DMS153 treated with DMSO at 0.1 percent for 48 hours (cell line): ENCODE data around the gene UBL4B.
"Not testable (repeated sequence)": the region's sequence is repeated elsewhere in the genome, so short reads cannot be mapped to it uniquely, and the experiment has no call there.

Experiments
- DNase-seq: peaks from one replicate; lab custom pipeline; 2025; ENCODE audit not compliant: unreplicated experiment; lab: John Stamatoyannopoulos, UW

The UBL4B gene

GRCh38 chr1:110112143-110112542, at the start of gene UBL4B:
UBL4B (plus strand) TSS chr1:110112443; CDS start chr1:110112535, 92 bp downstream.
- DNase-seq: no peak

- no peak for DNase-seq
Observed at GRCh38 chr1:110062612-110063011, 49.6 kb upstream of the UBL4B start.

- no peak for DNase-seq
Observed at GRCh38 chr1:110063781-110064180, 48.5 kb upstream of the UBL4B start.

- no peak for DNase-seq
Observed at GRCh38 chr1:110064576-110065337, 47.5 kb upstream of the UBL4B start.

- no peak for DNase-seq
Observed at GRCh38 chr1:110065841-110066240, 46.4 kb upstream of the UBL4B start.

- no peak for DNase-seq
Observed at GRCh38 chr1:110067479-110067892, 44.8 kb upstream of the UBL4B start.

GRCh38 chr1:110067893-110068645, 44.2 kb upstream of the UBL4B start:
- DNase-seq: no peak

- DNase-seq: no peak
Observed at GRCh38 chr1:110068646-110069403, 43.4 kb upstream of the UBL4B start.

GRCh38 chr1:110069404-110070281, 42.6 kb upstream of the UBL4B start:
- DNase-seq: no peak

GRCh38 chr1:110070282-110070669, 42.0 kb upstream of the UBL4B start:
- no peak for DNase-seq

- DNase-seq: no peak
Observed at GRCh38 chr1:110070671-110071242, 41.5 kb upstream of the UBL4B start, which contains the start of gene ALX3. ALX3 (minus strand) TSS chr1:110070672; CDS start chr1:110070612, 60 bp downstream.

GRCh38 chr1:110074166-110074565, 38.1 kb upstream of the UBL4B start:
- DNase-seq: no peak

- no peak for DNase-seq
Observed at GRCh38 chr1:110076789-110077500, 35.3 kb upstream of the UBL4B start.

- not testable (repeated sequence) for DNase-seq
Observed at GRCh38 chr1:110079995-110080394, 32.2 kb upstream of the UBL4B start.

- no peak for DNase-seq
Observed at GRCh38 chr1:110081061-110081460, 31.2 kb upstream of the UBL4B start.

- no peak for DNase-seq
Observed at GRCh38 chr1:110082477-110082876, 29.8 kb upstream of the UBL4B start.

- no peak for DNase-seq
Observed at GRCh38 chr1:110083061-110083865, 29.0 kb upstream of the UBL4B start.

GRCh38 chr1:110083866-110084226, 28.4 kb upstream of the UBL4B start:
- no peak for DNase-seq
